GM19328 (cell line): ENCODE measurements around the gene KIF1A.
"Not testable (repeated sequence)": the region's sequence is repeated elsewhere in the genome, so short reads cannot be mapped to it uniquely, and the experiment has no call there.

Source experiments
- ATAC-seq: cut with Tn5 transposase; IDR thresholded peaks from one replicate; pipeline ENCODE4 v1.9.1; 2021; ENCODE audit warnings: mild to moderate bottlenecking, moderate library complexity; ENCODE audit not compliant: unreplicated experiment

Gene KIF1A

DNA sequence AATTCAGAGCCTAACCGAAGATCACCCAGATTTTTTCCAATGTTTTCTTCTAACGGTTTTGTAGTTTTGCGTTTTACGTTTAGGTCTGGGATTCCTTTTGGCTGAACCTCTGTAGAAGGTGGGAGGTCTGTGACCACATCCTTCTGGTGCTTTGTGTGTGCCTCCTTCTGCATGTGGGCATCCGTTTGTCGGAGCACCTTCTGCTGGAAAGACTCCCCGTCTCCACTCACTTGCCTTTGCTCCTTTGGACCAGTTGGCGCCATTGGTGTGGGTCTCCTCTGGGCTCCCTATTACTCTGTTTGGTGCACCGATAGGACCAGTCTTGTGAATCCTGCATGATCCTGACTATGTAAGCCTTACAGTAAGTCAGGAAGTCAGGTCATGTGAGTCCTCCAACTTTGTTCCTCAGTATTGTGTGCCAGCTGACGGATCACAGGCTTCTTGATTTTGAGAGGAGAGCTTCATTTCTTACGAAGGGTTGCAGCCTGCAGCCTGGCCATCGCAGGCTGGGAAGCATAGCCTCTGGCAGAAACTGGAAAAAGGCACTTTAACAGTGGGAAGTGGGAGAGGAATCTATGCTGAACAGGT, 114.7 kb downstream of the KIF1A start:
- ATAC-seq, result no peak

DNA sequence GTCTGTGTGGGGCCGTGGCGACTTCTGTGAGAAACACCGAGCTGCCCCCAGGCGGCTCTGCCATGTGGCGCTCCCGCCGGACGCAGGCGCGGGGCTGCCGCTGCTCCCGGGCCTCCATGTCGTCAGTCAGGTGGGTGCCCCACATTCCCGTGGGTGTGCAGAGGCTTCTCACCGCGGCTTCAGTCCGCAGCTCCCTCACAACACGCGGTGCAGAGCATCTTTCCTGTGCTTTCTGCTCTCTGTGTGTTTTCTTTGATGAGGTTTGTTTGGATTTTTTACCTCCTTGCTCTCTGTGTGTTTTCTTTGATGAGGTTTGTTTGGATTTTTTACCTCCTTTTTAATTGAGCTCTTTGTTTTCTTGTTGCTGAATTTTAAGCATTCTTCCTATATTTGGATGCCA, 115.4 kb downstream of the KIF1A start:
- no peak for ATAC-seq

DNA sequence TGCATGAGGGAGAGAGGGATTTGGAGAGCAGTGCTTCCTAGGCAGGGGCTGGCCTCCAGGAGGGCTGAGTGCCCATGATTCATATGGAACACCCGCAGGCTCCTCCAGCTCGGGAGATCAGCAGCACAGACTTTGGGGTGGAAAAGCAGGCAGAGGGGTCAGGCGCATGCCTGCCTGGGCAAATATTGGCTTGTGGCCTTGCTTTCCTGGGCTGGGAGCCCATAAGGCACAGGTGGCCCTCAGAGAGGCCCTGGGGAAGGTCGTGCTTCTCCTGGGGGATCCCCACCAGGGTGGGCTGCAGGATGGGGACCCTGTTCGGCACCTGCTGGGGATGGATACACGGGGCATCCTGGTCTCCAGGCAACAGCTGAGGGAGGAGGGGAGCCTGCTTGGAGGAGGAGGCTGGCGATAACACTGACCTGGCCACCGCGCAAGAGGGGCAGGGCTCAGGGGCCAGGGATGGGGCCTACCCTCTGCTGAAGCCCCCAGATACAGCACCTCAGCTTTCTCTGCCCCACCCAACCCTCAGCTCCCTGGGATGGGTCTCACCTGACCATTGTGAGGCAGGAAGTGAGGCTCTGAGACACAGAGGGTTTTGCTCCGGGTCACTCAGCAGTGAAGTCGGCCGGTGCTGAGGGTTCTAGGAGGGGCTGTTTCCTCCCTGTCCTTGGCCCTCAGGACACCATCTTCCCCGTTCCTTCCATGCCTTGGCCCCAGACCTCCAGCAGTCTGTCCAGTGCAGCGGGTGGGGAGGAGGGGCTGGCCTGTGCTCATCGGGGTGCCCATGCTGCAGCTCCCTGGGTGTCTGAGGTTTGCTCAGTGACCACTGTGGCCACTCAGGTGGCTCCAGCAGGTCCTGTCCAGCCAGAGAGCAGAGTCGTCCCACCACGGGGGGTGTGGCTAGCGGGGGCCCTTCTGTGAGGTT, 116.3 kb downstream of the KIF1A start:
- ATAC-seq, result no peak

DNA sequence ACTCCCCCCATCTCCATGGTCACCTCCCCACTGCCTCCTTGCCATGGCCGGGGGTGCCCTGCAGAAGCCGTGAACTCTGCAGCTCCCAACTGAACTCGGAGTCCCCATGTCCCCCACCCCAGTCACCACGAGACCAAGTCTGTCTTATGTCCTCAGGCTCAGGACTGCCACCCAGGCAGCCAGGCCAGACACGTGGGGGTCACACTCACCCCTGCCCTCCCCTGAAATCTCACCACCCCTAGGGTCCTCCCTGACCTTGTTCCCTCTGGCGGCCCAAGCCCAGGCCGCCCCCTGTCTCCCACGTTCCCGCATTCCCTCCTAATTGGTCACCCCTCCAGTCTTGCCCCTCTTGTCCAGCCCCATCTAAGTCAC, 117.4 kb downstream of the KIF1A start:
- ATAC-seq, result no peak

DNA sequence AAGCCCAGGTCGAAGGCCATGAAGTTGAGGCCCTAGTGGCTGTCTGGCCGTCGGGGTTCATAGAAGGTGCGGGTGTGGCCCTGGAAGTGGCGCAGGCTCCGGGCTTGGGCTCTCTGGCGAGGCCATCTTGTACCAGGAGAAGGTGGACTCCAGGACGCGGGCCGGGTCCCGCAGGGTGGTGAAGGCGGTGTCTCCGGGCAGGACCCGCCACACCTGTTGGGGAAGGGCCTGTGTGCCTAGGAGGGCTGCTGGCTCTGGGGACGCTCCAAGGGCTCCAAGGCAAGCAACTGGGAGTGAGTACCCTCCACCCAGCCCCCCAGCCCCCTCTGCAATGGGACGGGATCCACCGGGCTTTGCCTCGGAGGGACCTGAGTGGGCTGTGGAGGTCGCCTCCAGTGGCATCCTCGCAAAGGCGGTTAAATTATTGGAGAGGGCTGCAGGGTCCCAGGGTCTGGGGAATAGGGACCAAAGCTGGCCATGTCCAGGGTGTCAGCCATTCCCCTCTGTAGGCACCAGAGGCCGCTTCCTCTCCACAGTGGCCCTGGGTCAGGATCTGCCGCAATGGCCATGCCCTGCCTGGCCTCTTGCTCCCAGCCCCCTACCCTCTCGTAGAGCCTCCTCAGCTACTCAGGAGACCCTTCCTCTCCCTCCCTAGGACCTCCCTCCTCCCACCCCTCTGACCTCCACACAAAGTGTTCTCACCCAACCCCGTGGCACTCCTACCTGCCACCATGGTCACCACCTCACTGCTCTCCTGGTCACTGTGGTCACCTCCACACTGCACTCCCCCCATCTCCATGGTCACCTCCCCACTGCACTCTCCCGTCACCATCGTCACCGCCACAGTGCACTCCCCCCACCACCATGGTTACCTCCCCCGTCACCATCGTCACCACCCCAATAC, 118.0 kb downstream of the KIF1A start:
- no peak for ATAC-seq

DNA sequence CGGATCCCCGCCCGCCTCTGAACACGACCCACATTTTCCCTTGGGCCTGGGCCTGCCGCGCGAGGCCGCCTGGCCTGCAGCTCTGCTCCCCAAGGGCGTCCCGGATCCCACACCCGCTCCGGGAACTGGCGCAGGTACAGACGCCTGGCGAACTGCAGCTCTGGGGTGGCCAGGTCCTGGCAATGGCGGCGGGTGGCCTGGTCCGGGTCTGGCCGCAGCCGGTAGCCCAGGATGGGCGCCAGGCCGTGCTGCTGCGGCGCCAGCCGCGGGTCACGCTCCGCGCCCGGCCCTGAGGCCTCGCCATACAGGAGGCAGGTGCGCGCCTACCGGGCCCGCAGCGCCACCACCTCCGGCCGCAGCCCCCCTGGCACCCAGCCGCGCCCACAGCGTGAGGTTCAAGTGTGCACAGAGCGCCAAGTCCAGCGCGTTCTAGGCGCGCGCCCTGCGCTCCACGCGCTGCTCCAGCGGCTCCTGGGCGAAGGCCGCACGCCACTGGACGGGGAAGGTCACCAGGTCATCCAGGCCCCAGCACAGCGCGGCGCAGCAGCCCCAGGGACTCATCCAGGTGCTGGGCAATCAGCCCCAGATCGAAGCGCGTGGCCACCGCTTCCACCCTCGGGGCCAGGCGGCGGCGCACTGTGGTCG, 118.8 kb downstream of the KIF1A start:
- ATAC-seq, result no peak

DNA sequence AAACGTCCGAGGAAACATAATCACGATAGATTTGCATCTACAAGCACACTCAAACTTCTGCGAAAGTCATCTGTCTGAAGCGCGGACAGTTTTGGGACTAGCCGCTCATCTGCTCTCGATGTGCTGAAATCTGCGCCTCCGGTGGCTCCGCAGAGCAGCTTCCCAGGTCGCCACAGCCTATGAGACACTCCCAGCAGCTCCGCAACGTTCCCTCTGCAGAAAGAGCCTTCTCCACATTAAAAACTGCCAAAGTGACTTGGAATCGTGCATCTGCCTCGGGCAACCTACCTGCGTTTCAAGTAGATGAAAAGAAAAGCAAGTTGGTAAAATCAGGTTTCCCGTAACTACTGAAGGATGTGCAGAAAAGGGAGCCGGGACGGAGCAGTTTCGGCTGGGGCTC, 119.4 kb downstream of the KIF1A start:
- not testable (repeated sequence) for ATAC-seq

DNA sequence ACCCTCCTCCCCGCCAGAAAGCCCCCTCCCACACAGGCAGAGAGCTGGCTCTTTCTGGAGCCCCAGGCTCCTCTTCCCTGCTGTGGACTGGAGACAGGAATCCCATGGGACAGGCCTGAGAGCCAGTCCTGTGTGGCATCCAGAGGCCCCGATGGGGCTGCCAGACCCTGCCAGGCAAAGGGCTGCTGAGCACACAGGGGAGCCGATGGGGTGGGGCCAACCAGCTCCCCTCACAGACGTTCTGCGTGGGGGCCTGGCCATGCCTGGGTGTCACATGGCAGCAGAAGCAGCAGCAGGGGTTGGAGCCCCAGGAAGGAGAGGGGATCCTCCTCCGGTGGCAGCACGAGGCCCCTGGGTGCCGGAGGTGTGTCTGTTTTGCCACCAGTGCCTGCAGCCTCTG, 120.2 kb downstream of the KIF1A start:
- ATAC-seq, result not testable (repeated sequence)

DNA sequence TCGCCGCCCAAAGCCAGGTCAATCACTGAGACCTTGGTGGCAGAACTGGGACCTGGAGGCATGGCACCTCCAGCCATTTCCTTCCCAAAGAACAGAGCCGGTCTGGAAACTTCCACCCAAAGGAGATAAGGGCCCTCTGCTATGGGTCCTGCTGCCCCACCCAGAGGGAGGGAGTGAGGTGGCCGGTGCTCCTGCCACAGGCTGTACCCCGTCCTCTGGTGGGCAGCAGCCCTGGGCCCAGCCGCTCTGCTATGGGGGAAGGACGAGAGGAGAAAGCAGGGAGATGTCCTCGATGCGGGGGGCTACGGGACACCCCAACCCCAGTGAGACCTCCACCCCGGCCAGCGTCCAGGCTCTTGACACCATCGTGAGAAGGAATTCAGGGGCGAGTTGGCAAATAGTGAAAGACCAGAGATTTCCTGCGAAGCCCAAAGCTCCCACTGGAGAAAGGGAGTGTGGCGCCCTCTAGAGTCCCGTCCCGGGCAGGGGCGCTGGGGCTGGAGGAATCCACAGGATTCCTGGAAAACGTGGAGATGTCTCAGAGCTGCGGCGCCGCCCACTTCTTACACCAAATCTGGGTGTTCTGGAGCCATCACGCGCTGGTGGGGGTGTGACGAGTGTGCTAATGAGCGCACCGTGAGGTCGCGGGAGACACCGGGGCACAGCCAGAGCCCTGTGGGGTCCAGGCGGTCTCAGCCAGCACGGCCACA, 121.0 kb downstream of the KIF1A start:
- ATAC-seq, result not testable (repeated sequence)

DNA sequence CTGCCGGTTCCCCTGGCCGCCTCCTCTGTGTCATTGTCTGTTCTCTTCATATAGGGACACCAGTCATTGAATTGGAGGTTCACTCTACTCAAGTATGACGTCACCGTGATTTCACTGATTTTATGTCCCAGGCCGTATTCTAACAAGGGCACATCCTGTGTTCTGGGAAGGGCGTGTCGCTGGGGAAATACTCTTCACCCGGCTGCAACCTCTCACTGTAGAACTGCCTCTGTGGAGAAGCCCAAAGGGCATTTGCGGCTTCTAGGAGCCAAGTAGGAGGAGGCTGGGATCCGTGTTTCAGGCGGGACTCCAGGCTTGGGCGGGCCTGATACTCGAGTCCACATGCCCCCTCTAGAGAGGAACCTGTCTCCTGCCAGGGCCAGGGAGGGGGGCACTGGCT, 123.5 kb downstream of the KIF1A start:
- not testable (repeated sequence) for ATAC-seq

DNA sequence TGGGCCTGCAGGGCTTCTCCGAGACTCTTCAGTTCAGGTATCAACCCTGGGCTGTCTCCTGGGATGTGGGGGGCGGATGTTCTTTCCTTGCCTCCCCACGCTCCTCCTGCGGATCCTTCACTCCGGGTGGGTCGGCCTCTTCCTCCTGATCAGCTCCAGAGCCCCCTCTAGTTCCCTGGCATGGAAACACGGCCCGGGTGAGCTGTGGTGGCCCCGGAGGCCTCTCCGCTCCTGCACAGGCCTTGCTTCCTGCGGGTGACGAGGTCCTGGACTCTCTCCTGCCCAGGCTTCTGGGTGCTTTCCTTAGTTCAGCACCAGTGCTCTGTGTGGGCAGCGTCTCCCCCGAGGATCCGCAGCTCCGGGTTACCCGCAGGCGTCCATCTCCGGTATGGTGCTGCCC, 124.4 kb downstream of the KIF1A start:
- not testable (repeated sequence) for ATAC-seq

DNA sequence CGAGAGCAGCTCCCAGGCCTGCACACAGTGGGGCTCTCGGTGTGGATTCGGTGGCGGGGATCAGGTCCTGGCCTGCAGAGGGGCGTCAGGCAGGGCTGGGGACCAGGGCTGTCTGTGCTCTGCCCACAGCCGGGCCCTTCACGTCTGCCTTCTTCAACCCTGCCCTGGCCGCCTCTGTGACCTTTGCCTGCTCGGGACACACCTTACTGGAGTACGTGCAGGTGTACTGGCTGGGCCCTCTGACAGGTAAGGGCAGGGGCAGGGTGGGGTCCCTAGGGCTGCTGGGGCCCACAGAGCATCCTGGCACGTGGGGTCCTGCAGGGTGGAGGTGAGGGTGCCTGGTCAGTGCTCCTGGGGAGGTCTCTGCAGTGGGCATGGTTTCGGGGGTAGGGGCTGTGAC, 125.7 kb downstream of the KIF1A start:
- not testable (repeated sequence) for ATAC-seq

DNA sequence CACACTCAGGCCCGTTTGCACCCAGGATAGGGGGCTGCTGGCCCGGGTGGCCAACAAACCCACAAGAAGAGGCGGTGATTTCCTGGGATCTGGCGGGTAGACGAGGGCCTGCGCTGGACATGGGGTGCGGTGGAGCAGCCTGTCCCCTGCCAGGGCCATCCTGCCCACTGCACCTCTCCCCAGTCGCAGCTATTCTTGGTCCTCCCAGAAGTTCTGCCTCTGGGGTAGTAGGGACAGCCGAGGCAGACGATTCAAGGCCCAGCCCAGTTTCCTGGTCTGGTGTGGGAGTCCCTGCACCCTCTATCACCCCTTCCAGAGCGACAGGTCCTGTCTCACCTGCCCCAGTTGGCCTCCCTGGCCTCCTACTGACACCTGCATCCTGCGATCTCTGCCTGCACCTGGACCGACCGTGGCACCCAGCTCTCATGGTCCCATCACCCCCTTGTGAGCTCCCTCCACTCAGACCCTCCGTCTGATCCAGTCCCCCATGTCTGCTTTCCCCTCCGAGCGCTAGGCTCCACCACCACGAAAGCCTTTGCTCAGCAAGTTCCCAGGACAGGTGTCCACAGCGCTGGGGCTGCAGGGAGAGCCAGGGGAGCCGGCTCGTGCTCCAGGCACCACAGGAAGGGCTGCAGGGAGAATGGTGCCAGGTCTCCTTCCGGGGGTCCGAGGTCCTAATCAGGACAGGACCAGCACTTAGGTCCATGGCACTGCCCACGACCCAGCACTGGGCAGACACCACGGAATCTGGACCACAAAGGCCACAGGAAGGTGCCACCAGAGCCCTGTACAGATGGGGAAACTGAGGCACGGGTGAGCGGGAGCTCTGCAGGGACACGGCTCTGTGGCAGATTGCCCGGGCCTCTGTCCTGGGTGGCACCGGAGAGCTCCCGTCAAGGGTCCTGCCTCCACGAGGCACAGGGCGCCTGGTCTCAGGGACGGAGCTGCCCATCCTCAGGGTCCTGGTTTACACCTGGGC, 127.1 kb downstream of the KIF1A start:
- not testable (repeated sequence) for ATAC-seq

DNA sequence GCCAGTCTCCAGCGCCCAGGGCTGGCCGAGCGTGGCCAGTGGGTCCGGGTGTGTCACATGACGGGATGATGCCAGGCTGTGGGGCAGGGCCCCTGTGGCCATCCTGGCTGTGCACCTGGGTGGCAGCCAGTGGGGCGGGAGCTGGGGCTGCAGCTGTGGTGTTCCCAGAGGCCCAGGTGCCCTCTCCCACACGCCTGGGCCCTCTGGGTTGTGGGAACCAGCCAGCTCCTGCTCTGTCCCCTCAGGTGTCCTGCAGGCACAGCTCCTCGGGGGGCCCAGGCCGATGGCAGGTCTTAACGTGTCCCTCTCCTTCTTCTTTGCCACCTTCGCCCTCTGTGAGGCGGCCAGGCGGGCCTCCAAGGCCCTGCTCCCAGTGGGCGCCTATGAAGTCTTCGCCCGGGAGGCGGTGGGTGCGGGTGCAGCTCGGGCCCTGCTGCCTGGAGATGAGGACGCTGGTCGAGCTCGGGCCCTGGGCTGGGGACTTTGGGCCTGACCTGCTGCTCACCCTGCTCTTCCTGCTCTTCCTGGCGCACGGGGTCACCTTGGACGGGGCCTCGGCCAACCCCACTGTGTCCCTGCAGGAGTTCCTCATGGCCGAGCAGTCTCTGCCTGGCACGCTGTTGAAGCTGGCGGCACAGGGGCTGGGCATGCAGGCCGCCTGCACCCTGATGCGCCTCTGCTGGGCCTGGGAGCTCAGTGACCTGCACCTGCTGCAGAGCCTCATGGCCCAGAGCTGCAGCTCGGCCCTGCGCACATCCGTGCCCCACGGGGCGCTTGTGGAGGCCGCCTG, 128.2 kb downstream of the KIF1A start, which contains the start of gene AQP12A:
Gene AQP12A, plus strand, starts transcription at position 236 of the 790 bp plus-strand sequence. Its CDS starts 48 bp downstream, at position 284.
- ATAC-seq, result not testable (repeated sequence)

DNA sequence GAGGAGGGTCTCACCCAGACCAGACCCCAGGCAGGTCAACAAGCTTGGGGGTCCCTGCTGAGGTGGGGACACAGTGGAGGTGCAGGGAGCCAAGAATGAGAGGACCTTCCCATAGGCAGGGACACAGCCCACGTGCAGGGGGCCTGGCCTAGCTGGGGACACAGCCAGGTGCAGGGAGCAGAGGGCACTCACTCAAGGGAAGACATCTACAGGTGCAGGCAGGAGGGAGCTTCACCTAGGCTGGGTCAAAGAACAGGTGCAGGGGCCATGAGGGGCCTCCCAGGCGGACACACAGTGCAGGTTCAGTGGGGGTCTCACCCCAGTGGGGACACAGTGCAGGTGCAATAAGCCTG, 129.0 kb downstream of the KIF1A start:
- ATAC-seq, result not testable (repeated sequence)

DNA sequence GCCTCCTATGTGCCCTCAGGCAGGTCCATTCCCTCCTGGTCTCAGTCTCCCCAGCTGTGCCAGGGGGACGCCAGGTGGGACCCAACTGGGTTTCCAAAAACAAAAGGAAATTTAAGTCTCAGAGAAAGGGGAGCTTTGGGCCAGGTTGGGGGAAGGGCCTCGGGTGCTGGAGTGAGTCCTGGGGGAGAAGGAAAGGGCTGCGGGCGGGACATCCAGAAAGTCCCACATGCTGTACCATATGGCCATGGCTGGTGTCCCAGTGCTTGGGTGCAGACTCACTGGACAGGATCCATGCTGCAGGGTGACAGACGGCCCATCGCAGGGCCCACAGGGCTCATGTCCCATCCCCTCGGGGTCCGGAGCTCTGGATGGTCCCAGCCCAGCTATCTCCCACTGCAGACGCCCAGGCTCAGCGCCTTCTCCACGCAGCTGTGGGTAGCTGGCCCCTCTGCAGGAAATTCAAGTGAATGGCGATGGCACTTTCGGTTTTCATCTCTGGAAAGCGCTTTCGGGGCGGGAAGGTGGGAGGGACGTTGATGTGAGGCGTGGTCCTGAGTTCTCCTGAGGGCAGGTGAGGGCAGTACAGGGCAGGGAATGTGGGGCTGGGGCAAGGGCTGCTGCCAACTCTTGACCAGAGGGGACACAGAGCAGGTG, 129.5 kb downstream of the KIF1A start:
- not testable (repeated sequence) for ATAC-seq

DNA sequence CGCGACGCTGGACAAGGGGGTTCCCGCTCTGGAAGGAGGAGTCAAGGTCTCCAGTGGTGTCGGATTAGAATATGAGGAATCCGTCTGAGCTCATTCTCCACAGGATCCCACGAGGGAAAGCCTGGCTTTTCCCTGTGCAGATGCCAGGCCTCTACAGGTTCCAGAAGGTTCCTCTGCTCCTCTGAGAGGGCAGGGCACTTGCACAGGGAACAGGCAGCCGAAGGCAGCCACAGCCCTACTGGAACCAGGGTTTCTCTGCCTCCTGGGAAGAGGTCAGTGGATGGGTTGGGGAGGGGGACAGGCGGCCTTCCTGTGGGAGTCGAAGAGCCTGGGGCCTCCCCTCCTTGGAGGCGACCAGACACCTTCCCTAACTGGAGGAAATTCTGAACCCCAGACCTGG, 130.0 kb downstream of the KIF1A start:
- no peak for ATAC-seq

DNA sequence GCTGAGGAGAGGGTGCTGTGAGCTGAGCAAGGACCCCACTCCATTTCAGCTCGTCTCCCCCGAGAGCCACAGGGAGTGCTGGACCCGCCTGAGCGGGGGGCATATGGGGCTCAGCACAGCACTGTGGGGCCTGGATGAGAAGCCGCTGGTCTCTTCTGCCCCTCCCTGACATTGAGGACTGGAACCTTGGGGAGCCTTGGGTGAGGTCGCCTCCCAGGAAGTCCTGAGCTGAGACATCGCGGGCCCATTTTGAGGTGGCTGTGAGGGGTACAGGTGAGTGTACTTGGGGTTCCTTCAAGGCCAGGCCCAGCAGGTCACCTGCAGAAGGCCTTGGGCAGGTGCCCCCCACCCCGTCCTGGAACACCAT, 131.5 kb downstream of the KIF1A start:
- no peak for ATAC-seq
